ENCODE measurements around the gene DCHS2.
"Not testable (repeated sequence)": the region's sequence is repeated elsewhere in the genome, so short reads cannot be mapped to it uniquely, and the experiment has no call there.

DCHS2 gene

DNA sequence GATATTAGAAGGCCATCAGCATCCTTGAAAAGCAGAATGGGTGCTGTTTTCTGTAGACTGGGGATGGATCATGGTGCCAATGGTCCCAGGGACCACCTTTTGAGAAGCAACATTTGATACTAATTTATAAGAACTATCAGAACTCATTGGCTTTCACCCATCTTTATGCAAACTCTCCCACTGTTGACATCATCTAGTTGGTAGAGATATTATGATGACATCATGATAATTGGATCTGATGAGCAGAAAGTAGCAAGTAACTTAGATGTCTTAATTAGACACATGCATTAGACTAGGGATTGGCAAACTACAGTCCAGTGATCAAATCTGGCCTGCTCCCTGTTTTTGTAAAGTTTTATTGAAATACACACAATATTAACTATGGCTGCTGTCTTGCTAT, 181.0 kb downstream of the DCHS2 start:
- DNase-seq: no peak

DNA sequence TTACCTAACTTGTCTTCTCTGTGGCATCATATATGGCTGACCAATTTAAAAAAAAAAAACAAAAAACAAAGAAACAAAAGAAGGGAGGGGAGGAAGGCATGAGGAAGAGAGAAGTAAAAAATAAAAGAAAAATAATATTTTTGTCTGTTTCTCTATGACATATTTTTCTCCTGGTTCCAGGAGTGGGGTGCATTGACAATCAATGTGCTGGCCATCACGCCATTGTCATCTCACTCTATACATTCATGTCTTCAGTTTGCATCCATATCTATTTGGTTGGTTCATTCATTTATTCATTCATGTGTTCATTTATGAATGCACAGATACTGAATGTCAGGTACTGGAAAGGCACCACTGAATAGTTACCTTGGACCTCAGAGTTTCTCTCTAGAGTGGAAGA, 183.4 kb downstream of the DCHS2 start:
- no peak for DNase-seq

DNA sequence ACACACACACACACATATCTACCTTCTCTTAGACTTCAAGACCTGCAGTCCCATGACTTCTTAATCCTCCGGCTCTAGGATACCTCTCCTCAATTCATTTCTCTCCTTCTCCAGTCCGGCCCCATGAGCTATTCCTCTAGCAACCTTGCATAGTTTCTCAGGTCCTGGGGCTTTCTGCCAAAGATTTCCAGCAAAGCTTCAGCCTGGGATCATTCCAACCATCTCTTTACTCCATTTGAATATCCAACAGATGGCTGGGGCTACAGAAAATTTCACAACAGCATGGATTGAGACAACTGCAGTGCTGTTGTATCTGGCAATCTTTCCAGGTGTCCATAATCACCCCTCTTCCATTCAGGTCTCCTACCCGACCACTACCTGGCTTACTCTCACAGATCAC, 184.1 kb downstream of the DCHS2 start:
- no peak for DNase-seq

- DNase-seq: no peak
Measured at GRCh38 chr4:154305616-154306015, 186.0 kb downstream of the DCHS2 start.

DNA sequence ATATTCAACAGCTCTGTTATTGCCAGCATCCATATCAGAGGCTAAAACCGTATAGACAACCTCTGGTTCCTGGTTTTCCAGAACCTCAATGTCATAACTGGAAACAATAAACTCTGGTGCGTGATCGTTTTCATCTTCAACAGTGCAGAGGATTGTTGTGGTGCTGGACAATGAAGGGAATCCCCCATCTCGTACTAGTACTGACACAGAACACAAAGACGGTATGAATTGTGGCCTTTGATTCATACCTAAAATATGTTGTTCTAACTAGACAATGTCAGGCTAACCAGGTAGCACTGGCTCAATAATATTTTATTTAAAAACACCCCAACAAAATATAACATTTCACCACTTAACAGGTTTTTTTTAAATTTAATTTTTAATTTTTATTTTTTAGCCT, 186.9 kb downstream of the DCHS2 start:
- no peak for DNase-seq

- DNase-seq: no peak
Measured at GRCh38 chr4:154294652-154295350, 196.8 kb downstream of the DCHS2 start.

DNA sequence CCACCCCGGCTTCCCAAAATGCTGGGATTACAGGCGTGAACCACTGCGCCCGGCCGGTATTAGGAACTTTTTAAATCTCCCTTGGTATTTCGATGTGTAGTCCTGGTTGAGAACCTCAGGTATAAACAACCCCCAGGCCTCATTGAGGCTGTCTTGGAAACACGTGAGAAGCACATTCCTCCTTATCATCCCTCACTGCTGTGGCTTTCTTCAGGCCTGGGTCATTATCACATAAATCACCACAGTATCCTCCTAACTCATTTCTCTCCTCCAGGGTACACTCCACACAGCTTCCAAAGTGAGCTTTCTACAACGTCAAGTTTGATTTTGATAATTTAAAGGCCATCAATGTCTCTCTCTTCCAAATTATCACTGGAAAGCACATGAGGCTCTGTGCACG, 198.2 kb downstream of the DCHS2 start:
- DNase-seq: no peak

- no peak for DNase-seq
Measured at GRCh38 chr4:154292589-154292988, 199.0 kb downstream of the DCHS2 start.

GRCh38 chr4:154277172-154277571, 214.4 kb downstream of the DCHS2 start:
- DNase-seq: no peak

GRCh38 chr4:154276496-154276895, 215.1 kb downstream of the DCHS2 start:
- no peak for DNase-seq

DNA sequence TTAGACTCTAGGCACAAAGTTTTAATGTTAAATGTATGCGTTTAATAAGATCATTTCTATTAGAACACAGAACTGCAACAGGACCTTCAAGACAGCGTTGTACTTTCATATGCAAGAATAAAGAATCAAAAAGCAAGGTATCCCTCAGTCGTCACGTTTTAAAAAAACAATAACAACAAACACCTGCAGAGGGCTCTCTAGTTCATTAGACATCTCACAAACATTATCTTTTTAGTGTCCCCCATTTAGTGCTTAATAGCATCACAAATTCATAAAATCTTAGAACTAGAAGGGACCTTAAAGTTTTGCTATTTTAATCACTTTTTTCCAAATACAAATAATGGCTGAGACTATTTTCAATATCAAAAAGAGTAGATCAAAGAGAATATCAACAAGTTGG, 236.6 kb downstream of the DCHS2 start:
- no peak for DNase-seq

DNA sequence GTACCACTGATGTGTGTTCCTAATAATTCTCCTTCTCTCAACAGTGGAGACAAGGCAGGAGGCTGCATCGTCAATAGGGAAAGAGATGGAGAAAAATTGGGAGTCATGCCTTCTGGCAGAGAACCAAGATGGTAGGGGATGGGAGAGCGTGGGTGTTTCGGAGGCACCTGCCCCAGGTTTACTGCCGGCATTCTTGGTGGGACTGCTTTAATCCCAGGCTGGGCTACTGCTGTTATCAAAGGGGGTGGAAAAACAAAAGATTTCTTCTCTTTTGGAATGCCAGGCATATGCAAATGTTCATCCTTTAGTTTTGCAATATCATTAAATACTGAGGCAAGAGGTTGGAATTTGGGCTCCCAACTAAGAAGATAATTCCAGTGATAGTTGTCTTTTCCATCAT, 257.0 kb downstream of the DCHS2 start:
- no peak for DNase-seq

DNA sequence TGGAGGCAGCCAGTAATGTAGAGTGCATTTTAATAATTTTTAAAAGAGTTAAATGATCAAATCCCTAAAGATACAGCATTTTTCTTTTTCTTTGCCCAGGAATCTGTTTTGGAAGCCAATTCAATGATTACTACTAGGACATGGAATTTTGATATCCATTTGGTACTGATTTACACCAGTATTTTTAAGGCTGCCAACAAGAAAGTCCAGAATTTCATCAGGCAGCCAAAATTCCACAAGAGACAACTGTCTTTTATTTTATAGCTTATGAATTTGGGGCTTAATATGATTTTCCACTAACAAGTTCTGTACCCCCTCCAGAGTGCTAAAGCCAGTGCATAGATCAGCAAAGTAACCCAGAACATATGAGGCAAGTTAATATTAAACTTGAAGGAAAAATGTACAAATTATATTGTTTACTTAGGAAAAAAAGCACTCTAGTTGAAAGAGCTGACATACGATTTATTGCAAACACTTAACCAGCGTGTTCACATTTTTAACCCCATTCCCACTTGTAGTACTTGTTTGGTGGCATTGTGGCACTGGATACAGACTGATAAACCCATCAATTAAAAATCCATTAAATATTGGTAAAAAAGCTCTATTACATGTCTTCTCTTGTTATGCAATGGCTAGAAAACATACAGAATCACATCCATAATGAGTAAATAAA, 259.7 kb downstream of the DCHS2 start:
- DNase-seq: no peak

- no peak for DNase-seq
Measured at GRCh38 chr4:154230723-154231122, 260.9 kb downstream of the DCHS2 start.

DNA sequence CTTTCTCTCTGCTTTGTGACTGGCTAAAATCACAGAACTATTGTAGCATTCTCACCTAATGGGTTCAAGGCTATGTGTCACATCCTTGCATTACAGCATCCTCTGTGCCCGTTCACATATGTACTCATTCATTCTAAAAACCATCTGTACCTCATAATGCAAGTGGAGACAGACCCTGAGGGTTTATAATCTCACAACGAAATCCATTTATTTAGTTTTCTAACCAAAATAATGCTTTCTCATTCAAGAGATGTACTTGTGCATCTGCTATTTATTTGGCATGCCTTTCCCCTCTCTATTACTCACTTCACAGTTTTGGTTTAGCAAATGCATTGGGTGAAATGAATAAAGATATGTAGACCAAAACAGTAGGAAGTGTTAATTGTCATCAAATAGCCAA, 261.5 kb downstream of the DCHS2 start:
- DNase-seq: no peak

GRCh38 chr4:154222875-154223274, 268.7 kb downstream of the DCHS2 start:
- no peak for DNase-seq

DNA sequence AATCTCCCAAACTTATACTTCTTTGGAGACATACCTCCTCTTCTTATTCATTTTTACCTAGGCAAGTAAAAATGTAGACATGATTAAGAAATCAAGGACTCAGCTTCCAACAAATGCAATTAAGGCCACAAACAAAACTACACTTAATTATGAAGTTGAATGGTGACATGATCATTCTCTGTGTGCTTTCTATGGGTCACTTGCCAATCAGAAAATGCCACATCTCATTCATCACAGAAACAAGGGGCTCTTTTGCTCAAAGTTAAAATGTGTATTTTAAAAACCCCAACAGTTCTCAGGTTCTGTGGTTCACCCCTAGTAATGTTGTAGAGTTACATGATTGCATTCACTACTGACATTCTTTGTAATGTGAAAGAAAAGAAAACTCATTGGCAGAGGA, 273.5 kb downstream of the DCHS2 start:
- no peak for DNase-seq

DNA sequence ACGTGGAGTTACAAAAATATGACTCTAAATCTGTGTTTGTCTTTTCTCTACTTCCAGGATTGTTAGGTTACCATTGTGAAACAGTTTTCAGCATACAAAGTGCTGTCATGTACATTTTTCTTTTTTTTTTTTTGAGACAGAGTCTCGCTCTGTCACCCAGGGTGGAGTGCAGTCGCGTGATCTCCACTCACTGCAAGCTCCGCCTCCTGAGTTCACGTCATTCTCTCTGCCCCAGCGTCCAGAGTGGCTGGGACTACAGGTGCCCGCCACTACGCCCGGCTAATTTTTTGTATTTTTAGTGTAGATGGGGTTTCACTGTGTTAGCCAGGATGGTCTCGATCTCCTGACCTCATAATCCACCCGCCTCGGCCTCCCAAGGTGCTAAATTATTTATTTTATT, 274.2 kb downstream of the DCHS2 start:
- DNase-seq: not testable (repeated sequence)

DNA sequence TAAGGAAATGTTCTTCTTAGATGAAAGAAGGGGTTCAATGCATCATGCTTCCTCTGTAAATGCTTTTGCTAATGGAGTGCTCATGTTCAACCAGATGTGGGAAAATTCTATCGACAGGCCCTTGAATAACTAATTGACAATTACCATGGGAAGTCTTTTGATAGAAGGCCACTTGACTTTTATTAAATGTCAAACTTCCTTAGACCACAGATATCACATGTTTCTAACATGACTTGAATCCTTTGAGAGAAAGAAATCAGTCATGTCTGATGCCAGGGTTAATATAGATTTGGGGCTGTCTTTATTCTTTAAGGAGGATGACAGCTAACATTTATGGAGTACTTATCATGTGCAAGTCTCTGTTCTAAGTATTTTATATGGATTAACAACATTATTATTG, 280.1 kb downstream of the DCHS2 start:
- no peak for DNase-seq

GRCh38 chr4:154208424-154208823, 283.2 kb downstream of the DCHS2 start:
- DNase-seq: no peak

- no peak for DNase-seq
Measured at GRCh38 chr4:154205471-154205870, 286.1 kb downstream of the DCHS2 start.

- DNase-seq: no peak
Measured at GRCh38 chr4:154194649-154195048, 296.9 kb downstream of the DCHS2 start.

DNA sequence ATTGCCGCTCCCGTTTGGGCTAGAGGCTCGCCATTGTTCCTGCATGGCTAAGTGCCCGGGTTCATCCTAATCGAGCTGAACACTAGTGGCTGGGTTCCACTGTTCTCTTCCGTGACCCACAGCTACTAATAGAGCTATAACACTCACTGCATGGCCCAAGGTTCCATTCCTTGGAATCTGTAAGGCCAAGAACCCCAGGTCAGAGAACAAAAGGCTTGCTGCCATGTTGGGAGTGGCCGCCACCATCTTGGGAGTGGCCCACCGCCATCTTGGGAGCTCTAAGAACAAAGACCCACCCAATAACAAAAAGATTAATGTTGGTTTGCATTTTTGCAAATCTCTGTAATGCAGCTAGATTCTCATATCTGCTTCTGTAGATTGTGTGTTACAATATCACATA, 299.0 kb downstream of the DCHS2 start:
- no peak for DNase-seq

- DNase-seq: no peak
Measured at GRCh38 chr4:154189346-154189745, 302.3 kb downstream of the DCHS2 start.

DNA sequence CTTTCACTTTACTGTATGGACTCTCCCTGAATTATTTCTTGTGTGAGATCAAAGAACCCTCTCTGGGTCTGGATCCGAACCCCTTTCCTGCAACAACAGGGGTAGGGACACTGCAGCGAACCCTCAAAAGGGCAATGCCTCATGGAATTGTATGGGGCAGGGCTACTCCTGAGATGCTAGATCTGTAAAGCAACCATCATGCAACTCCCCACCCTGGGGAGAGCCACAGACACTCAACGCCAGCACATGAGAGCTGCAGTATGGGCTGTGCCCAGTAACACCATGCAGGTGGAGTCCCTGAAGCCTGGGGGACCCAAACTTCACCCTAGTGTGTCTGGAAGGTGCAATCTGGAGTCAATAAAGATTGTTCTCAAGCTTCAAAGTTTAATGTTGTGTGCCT, 304.7 kb downstream of the DCHS2 start:
- no peak for DNase-seq
